Epithelial cell of esophagus (primary cell): Measurements from ENCODE around the gene PKNOX2.

Experiments
- DNase-seq: peaks from one replicate; pipeline ENCODE4 v3.0.0; 2010; ENCODE audit warnings: low read depth
- H3K4me3 ChIP-seq: 2 replicates; pipeline ENCODE4 v1.5.1; 2011; ENCODE audit warnings: mild to moderate bottlenecking, low read length, control low read depth
- TF ChIP-seq, protein P1 (sequence below): IDR thresholded peaks from 2 replicates; pipeline ENCODE4 v1.5.1; 2011; ENCODE audit warnings: low read depth, mild to moderate bottlenecking, low read length, control low read depth, inconsistent platforms; ENCODE audit not compliant: insufficient read depth; ENCODE audit errors: missing control alignments

PKNOX2 gene

DNA sequence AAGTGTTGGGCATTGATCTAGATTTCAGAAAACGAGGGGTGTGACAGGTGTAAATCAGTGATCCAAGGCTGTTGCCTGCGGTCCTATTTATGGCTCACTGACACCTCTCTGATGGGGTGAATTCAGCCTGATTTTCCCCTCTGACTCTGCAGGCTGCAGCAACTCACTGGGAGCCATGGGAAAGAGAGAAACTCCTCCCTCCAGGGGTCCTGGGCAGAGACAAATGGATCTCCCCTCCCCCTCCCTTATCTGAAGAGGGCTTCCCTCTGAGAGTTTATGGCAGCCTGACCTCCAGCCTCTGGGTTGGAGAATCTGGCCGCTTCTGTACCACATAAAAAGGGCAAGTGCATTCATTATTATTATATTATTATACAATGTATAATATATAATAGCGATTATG is 1.8 kb upstream of the PKNOX2 start:
- no peak for DNase-seq
- TF ChIP-seq, protein P1, sequence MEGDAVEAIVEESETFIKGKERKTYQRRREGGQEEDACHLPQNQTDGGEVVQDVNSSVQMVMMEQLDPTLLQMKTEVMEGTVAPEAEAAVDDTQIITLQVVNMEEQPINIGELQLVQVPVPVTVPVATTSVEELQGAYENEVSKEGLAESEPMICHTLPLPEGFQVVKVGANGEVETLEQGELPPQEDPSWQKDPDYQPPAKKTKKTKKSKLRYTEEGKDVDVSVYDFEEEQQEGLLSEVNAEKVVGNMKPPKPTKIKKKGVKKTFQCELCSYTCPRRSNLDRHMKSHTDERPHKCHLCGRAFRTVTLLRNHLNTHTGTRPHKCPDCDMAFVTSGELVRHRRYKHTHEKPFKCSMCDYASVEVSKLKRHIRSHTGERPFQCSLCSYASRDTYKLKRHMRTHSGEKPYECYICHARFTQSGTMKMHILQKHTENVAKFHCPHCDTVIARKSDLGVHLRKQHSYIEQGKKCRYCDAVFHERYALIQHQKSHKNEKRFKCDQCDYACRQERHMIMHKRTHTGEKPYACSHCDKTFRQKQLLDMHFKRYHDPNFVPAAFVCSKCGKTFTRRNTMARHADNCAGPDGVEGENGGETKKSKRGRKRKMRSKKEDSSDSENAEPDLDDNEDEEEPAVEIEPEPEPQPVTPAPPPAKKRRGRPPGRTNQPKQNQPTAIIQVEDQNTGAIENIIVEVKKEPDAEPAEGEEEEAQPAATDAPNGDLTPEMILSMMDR: no peak

DNA sequence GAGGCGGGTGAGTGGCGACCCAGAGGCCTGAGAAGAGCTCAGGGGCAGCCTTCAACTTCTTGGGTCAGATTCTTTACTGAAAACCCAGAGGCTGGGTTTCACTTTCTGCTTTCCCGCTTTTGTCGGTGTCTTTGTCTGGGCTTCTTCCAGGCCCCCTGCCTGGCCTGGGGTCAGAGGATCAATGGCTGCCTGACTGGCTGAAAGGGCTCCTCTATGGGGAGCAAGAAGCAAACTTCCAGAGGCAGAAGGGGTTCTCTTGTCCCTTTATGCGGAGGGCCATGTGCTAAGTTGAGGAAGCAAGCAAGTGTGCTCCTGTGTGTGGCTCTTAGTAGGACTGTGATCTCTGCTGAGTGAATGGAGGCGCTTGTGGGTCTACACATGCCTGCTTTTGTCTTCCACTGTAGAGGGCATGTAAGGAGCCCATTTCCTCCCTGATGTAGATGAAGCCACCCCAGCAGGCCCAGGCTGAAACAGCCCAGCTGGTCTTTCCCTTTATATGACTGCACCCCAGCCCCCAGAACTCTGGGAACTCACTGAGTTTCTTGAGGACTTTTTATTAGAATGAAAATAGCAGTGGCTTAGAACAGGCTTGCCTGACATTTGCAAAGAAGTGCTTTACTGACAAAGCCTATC is 1.0 kb upstream of the PKNOX2 start:
- no peak for DNase-seq
- TF ChIP-seq, protein P1: no peak
- H3K4me3 ChIP-seq: no peak overlapping the region

More for the DNA sequence above, 1.8 kb upstream of the PKNOX2 start:
- no peak overlapping the region for H3K4me3 ChIP-seq

DNA sequence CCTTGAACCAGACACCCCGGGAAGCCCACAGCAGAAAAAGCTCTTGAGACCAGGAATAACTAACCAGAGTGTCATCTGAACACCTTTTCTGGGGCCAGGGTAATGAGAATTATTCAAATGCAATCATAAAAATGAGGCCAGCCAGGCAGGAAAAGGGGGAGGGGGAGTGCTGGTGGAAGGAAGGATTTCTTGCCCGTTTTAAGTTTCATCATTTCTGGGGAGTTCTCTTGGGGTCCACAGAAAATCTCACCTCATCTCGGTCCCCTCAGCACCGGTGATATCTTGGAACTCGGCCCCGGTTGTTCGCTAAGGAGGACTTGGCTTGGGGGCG is 495 bp upstream of the PKNOX2 start:
- TF ChIP-seq, protein P1: no peak
- DNase-seq: no peak
- no peak overlapping the region for H3K4me3 ChIP-seq

DNA sequence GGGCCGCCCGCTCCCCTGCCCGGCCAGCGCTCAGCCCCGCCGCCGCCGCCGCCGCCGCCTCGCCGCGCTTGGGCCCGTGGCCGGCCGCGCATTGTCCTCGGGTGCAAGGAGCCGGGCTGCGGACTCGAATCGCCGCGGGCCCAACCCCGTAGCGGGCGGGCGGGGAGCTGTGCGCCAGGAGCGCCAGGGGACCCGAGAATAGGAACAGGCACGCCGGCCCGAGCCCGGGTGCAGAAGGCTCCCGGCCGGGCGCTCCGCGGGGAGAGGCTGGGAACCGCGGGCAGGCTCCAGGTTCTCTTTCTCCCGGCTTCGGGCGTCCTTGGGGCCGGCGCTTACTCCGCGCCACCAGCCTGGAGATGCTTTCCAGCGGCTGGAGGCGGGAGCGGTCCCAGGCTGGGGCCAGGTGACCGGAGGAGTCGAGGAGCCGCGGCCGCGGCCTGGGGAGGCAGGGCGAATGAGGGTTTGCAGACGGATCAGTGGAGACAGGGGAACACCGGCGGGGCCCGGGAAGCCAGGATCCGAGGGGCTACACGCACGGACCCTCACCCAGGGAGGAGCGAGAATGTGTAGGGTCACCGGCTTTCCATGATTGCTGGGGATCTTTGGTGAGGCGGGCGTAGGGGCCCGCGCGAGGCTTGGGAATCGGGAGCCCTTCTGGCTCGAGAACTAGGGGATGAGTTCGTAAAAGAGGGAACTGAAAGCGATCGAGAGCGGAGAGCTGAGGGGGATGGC is 726 bp downstream of the PKNOX2 start:
- peak overlapping the region; percentile 43 for H3K4me3 ChIP-seq

DNA sequence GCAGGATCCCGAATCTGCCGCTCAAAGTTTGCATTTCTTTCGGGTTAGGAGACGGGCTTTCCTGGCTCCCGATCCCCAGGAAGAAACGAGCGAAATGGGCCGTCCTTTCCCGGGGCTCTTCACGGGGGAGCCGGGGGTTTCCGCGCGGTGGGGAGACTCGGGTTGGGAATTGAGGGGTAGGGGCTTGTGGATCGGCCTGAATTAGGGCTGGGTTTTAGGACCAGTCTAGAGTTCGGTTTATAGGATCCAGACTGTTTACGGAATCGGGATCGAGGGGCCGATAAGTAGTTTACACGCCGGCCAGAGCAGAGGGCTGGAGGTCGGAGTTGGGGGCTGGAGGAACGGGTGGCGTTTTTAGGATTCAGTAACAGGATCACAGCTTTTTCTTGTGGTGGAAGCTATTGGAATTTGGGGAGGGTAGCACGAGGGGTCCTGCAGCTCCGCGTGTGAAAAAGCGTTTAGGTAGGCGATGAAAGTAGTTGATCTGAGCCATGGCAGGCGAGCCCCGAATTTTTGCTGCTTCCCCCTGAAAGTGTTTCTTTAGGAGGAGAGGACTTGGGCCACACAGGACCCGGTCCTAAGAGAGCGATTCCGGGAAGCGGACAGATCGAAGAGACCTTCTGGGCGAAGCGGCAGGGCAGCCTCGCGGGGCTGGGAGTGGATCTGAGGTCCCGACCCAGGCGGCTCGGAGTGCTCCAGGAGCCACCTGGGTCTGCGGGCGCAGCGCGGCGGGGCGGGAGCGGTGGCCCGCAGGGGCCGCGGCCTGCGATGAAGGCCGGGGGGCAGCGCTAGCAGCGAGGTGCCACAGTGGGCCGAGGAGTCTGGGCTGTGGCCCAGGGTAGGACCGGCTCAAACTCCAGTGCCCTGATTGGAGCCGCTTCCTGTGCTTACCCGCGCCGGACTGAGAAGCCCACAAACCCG is 1.6 kb downstream of the PKNOX2 start:
- peak overlapping the region; percentile 42 for H3K4me3 ChIP-seq
- TF ChIP-seq, protein P1: no peak
- no peak for DNase-seq

More for the DNA sequence above, 726 bp downstream of the PKNOX2 start:
- TF ChIP-seq, protein P1: no peak
- peak; percentile 29 for DNase-seq

DNA sequence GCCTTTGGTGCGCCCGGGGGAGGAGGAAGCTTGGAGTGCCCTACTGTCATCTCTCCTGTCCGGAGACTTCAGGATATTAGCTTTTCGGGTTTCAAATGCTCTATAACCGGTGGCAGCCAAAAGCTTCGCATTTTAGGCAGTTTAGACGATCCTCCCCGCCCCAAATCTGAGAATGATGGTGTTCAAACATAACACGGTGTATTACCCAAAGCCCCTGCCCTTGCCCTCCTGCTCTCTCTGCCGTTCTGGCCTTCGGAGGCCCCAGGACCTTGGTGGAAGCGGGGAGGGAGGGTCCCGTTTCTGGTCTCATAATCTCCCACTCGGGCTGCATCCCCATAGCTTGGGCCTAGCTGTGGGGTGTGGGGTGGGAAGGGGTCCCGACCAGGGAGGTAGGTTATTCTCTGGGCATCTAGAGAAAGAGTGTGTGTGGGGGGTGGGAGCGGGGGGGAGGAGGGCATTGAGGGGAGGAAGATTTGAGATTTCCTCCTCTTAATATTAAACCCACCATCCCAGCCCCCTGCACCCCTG is 2.3 kb downstream of the PKNOX2 start:
- no peak for DNase-seq
- no peak overlapping the region for H3K4me3 ChIP-seq
- TF ChIP-seq, protein P1: no peak
